ENCODE results near the gene ORMDL1. TPM values are rescaled to one million over a fixed set of nuclear protein-coding genes. Genes with fewer than 3 reads are reported as not detected.

ORMDL1 gene
- total RNA-seq, 1 donor from 2014 or later: 60.7 TPM

DNA sequence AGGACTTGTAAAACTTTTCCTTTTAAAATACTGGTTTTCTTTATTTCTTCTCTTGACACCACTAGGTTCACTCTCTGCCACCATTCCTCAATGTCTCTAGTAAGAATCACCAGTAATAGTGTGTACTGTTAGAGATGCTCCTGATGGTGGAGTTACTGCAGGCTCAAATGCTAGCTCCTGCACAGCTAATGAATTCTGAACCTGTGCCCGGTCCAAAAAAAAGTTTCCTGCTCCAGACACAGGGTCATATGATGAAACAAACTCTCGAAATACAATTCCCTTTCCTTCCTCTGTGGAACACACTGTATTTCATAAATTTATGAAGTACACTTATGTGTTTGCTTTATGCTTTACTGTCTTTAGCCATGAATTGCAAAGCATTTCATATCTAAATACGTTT, 19.3 kb upstream of the ORMDL1 start:
- H3K4me1 Mint-ChIP-seq (ENCODE audit: unreplicated experiment): no peaks in the 10 kb centered on the region
- H3K4me3 Mint-ChIP-seq (ENCODE audit: unreplicated experiment): no peak overlapping the region
- no peak for DNase-seq (ENCODE audit: low spot score)
- H3K36me3 Mint-ChIP-seq (ENCODE audit: low read depth, unreplicated experiment): no peaks in the 10 kb centered on the region
- H3K27me3 Mint-ChIP-seq (ENCODE audit: unreplicated experiment): no peaks in the 10 kb centered on the region
- H3K27ac Mint-ChIP-seq (ENCODE audit: unreplicated experiment): no peak overlapping the region
- TF ChIP-seq, protein P1, sequence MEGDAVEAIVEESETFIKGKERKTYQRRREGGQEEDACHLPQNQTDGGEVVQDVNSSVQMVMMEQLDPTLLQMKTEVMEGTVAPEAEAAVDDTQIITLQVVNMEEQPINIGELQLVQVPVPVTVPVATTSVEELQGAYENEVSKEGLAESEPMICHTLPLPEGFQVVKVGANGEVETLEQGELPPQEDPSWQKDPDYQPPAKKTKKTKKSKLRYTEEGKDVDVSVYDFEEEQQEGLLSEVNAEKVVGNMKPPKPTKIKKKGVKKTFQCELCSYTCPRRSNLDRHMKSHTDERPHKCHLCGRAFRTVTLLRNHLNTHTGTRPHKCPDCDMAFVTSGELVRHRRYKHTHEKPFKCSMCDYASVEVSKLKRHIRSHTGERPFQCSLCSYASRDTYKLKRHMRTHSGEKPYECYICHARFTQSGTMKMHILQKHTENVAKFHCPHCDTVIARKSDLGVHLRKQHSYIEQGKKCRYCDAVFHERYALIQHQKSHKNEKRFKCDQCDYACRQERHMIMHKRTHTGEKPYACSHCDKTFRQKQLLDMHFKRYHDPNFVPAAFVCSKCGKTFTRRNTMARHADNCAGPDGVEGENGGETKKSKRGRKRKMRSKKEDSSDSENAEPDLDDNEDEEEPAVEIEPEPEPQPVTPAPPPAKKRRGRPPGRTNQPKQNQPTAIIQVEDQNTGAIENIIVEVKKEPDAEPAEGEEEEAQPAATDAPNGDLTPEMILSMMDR (IDR thresholded peaks at IDR 0.05; ENCODE audit: unreplicated experiment): no peak
- H3K9me3 Mint-ChIP-seq (ENCODE audit: unreplicated experiment): no peaks in the 10 kb centered on the region

- no peaks in the 10 kb centered on the region for H3K36me3 Mint-ChIP-seq (ENCODE audit: low read depth, unreplicated experiment)
- no peak for DNase-seq (ENCODE audit: low spot score)
- H3K9me3 Mint-ChIP-seq (ENCODE audit: unreplicated experiment): no peaks in the 10 kb centered on the region
- H3K4me3 Mint-ChIP-seq (ENCODE audit: unreplicated experiment): no peak overlapping the region
- H3K4me1 Mint-ChIP-seq (ENCODE audit: unreplicated experiment): no peaks in the 10 kb centered on the region
- H3K27ac Mint-ChIP-seq (ENCODE audit: unreplicated experiment): no peak overlapping the region
- H3K27me3 Mint-ChIP-seq (ENCODE audit: unreplicated experiment): no peaks in the 10 kb centered on the region
- TF ChIP-seq, protein P1 (IDR thresholded peaks at IDR 0.05; ENCODE audit: unreplicated experiment): no peak
Measured at GRCh38 chr2:189802396-189802912, 18.3 kb upstream of the ORMDL1 start.

DNA sequence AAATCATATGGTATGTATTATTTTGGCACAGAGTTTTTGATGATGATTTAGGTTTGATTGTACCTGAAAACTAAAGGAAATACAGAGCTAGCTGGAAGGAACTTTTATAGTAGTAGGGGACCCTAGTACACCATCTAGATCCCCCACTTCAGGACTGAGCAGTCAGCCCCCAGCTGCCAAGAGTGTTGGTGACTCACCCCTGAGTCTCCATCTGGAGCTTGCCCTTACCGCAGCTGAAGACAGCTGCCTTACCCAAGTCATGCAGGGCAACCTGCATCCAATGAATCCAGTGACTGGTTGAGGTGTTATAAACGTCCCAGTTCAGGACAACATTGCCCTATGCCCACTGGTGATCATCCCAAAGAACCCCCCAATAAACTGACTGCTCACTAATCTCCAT, 15.4 kb upstream of the ORMDL1 start:
- DNase-seq (ENCODE audit: low spot score): no peak
- no peaks in the 10 kb centered on the region for H3K9me3 Mint-ChIP-seq (ENCODE audit: unreplicated experiment)
- H3K4me3 Mint-ChIP-seq (ENCODE audit: unreplicated experiment): no peak overlapping the region
- TF ChIP-seq, protein P1 (IDR thresholded peaks at IDR 0.05; ENCODE audit: unreplicated experiment): no peak
- no peak overlapping the region for H3K27ac Mint-ChIP-seq (ENCODE audit: unreplicated experiment)
- no peaks in the 10 kb centered on the region for H3K4me1 Mint-ChIP-seq (ENCODE audit: unreplicated experiment)
- H3K27me3 Mint-ChIP-seq (ENCODE audit: unreplicated experiment): no peaks in the 10 kb centered on the region
- H3K36me3 Mint-ChIP-seq (ENCODE audit: low read depth, unreplicated experiment): no peaks in the 10 kb centered on the region

- DNase-seq (ENCODE audit: low spot score): no peak
- H3K4me1 Mint-ChIP-seq (ENCODE audit: unreplicated experiment): no peaks in the 10 kb centered on the region
- TF ChIP-seq, protein P1 (IDR thresholded peaks at IDR 0.05; ENCODE audit: unreplicated experiment): no peak
- no peaks in the 10 kb centered on the region for H3K9me3 Mint-ChIP-seq (ENCODE audit: unreplicated experiment)
- H3K36me3 Mint-ChIP-seq (ENCODE audit: low read depth, unreplicated experiment): peaks cover 5% of the 10 kb centered on the region
- no peaks in the 10 kb centered on the region for H3K27me3 Mint-ChIP-seq (ENCODE audit: unreplicated experiment)
- no peak overlapping the region for H3K4me3 Mint-ChIP-seq (ENCODE audit: unreplicated experiment)
- H3K27ac Mint-ChIP-seq (ENCODE audit: unreplicated experiment): no peak overlapping the region
Measured at GRCh38 chr2:189799030-189799331, 14.8 kb upstream of the ORMDL1 start.

- no peak for DNase-seq (ENCODE audit: low spot score)
- Mint-ChIP-seq H3K27ac (ENCODE audit: unreplicated experiment) (no peak overlapping the region), H3K4me1 (ENCODE audit: unreplicated experiment) (no peaks in the 10 kb centered on the region), H3K9me3 (ENCODE audit: unreplicated experiment) (no peaks in the 10 kb centered on the region), H3K4me3 (ENCODE audit: unreplicated experiment) (no peak overlapping the region), H3K27me3 (ENCODE audit: unreplicated experiment) (no peaks in the 10 kb centered on the region), H3K36me3 (ENCODE audit: low read depth, unreplicated experiment) (peaks cover 5% of the 10 kb centered on the region)
- TF ChIP-seq, protein P1 (IDR thresholded peaks at IDR 0.05; ENCODE audit: unreplicated experiment): no peak
Measured at GRCh38 chr2:189798312-189799029, 14.3 kb upstream of the ORMDL1 start.

All from endothelial cell (in vitro differentiated cells).